Central memory CD8-positive, alpha-beta T cell (primary cell): ENCODE results near the gene NDUFA11.
"Not testable (repeated sequence)": the region's sequence is repeated elsewhere in the genome, so short reads cannot be mapped to it uniquely, and the experiment has no call there.

Source experiments
- ATAC-seq: fragments of 150-1000 bp; cut with Tn5 transposase; replicated peaks from 2 replicates; pipeline ENCODE4 v1.10.0; 2022; ENCODE audit warnings: mild to moderate bottlenecking, moderate FRiP score, moderate number of reproducible peaks; ENCODE audit not compliant: poor library complexity, severe bottlenecking; ENCODE audit errors: extremely low read depth
- DNase-seq, 2 donors: peaks; one replicate each; pipeline ENCODE4 v3.0.0; 2021; ENCODE audit warnings: low spot score in 2 of 2
- H3K27ac Mint-ChIP-seq: one replicate; pipeline ENCODE4 v1.8.0; 2022; ENCODE audit warnings: low read depth, mild to moderate bottlenecking, moderate library complexity, mixed read lengths
- H3K27me3 Mint-ChIP-seq: one replicate; pipeline ENCODE4 v1.8.0; 2022; ENCODE audit warnings: mixed read lengths
- H3K36me3 Mint-ChIP-seq: one replicate; pipeline ENCODE4 v1.8.0; 2022; ENCODE audit warnings: mild to moderate bottlenecking, moderate library complexity, mixed read lengths; ENCODE audit not compliant: insufficient read depth
- H3K4me1 Mint-ChIP-seq: one replicate; pipeline ENCODE4 v1.8.0; 2022; ENCODE audit warnings: mixed read lengths
- H3K4me3 Mint-ChIP-seq: one replicate; pipeline ENCODE4 v1.8.0; 2022; ENCODE audit warnings: mild to moderate bottlenecking, moderate library complexity, mixed read lengths
- H3K9me3 Mint-ChIP-seq: one replicate; pipeline ENCODE4 v1.8.0; 2022; ENCODE audit warnings: mixed read lengths

Gene NDUFA11

DNA sequence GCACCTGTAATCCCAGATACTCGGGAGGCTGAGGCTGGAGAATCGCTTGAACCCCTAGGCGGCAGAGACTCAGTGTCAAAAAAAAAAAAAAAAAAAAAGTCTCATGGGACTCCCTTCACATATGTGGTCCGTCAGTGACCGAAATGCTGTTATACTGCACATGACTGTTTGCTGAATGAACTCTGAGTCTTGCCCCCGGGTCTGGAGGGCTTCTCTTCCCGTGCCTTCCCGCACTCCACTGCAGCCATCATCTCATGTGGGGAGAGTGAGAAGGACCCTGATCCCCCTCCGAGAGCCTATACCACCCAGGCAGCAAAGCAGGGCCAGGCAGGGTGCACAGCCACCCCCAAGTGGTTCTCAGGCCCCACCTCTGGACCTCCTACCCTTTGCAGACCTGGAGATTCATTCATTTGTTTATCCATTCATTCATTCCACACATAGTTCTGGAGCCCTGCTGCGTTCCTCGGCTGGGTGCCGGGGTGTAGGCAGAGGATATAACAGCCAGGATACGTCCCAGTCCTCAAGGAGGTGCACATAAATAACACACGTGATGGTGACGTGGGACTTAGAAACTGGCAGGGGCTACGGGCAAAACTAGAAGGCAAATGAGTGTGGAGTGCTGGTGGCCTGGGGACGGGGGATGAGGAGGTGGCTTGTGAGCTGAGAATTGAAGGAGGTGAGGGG lies 14.2 kb downstream of the NDUFA11 start:
- peaks cover 4% of the 10 kb centered on the region for H3K4me1 Mint-ChIP-seq
- no peak overlapping the region for H3K4me3 Mint-ChIP-seq
- H3K9me3 Mint-ChIP-seq: no peaks in the 10 kb centered on the region
- no peak for DNase-seq
- H3K27me3 Mint-ChIP-seq: no peaks in the 10 kb centered on the region
- ATAC-seq: no peak
- peaks cover 8% of the 10 kb centered on the region for H3K36me3 Mint-ChIP-seq
- no peak overlapping the region for H3K27ac Mint-ChIP-seq

DNA sequence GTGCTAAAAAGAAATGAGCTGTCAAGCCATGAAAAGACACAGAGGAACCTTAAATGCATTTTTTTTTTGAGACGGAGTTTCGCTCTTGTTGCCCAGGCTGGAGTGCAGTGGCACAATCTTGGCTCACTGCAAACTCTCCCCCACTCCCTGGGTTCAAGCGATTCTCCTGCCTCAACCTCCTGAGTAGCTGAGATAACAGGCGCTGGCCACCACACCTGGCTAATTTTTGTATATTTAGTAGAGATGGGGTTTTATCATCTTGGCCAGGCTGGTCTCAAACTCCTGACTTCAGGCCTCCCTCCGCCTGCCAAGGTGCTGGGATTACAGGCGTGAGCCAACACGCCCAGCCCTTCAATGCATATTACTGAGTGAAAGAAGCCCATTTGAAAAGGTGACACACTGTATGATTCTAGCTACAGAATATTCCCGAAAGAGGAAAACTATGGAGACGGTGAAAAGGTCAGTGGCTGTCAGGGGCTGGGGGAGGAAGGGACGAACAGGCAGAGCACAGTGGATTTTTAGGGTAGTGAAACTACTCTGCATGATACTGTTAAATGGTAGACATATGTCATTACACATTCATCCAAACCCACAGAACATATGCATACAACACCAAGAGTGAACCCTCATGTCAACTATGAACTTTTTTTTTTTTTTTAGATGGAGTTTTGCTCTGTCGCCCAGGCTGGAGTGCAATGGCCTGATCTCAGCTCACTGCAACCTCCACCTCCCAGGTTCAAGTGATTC lies 19.4 kb downstream of the NDUFA11 start:
- not testable (repeated sequence) for H3K4me1 Mint-ChIP-seq, ATAC-seq, H3K4me3 Mint-ChIP-seq, H3K9me3 Mint-ChIP-seq, H3K27ac Mint-ChIP-seq, H3K36me3 Mint-ChIP-seq, DNase-seq
- peaks cover 10% of the 10 kb centered on the region for H3K27me3 Mint-ChIP-seq

DNA sequence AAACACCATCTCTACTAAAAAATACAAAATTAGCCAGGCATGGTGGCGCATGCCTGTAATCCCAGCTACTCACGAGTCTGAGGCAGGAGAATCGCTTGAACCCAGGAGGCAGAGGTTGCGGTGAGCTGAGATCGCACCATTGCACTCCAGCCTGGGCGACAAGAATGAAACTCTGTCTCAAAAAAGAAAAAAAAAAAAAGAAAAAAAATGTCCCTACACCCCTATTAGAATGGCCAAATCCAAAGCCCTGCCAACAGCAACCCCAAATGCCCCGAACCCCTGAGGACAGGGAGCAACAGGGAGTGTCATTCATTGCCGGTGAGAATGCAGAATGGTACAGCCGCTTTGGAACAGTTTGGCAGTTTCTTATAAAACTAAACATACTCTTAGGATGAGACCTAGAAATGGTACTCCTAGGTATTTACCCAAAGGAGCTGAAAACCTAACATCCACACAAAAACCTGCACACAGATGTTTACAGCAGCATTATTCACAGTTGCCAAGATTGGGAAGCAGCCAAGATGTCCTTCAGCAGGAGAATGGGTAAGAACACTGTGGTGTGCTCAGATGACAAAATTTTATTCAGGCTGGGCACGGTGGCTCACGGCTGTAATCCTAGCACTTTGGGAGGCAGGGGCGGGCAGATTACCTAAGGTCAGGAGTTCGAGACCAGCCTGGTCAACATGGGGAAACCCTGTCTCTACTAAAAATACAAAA lies 20.3 kb downstream of the NDUFA11 start:
- not testable (repeated sequence) for H3K27ac Mint-ChIP-seq, H3K9me3 Mint-ChIP-seq, DNase-seq, H3K4me1 Mint-ChIP-seq, ATAC-seq, H3K36me3 Mint-ChIP-seq, H3K4me3 Mint-ChIP-seq
- H3K27me3 Mint-ChIP-seq: peaks cover 11% of the 10 kb centered on the region

DNA sequence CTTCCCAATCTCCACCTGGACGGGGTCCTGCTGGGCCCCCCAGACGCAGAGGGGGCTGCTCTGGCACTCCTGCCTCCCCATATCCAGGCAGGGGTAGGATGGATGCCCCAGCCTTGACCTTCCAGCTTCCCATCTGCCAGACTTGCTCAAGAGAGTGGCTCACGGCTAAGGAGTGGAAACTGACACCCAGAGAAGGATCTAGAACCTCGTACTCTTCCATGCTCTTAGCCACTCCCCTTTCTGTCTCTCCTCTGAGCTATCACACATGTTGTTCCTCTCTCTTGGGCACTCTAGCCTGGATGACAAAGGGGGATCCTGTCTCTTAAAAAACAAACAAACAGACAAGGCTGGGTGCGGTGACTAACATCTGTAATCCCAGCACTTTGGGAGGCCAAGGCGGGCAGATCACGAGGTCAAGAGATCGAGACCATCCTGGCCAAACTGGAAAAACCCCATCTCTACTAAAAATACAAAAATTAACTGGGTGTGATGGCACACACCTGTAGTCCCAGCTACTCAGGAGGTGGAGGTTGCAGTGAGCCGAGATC lies 21.1 kb downstream of the NDUFA11 start:
- Mint-ChIP-seq H3K36me3 (peaks cover 2% of the 10 kb centered on the region), H3K4me3 (no peak overlapping the region), H3K4me1 (no peaks in the 10 kb centered on the region)

DNA sequence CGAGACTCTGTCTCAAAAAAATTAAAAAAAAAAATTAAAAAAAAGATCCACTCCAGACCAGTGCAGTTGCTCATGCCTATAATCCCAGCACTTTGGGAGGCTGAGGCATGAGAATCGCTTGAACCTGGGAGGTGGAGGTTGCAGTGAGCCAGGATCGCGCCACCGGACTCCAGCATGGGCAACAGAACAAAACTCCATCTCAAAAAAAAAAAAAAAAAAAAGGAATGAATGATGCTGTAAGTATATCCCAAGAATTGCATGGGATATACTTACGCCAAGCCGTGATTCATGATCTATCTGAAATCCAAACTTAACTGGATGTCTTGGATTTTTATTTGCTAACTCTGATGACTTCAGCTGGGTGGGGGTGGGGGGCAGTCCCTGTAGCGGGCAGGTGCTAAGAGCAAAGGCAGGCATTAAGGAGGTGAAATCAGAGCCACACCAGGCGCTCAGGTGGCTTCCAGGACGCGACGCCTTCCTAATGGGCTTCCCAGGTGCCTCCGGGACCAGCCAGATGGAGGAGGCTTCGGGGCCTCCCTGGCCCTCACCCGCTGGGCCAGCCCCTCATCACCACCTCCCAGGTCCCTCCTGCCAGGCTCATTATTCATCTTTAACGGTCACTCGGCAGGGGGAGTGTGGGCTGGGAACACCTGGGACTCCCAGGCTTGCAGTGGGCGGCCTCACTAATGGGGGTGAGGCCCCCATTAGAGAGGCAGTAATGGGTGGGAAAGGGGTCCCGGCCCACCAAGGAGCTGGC lies 21.9 kb downstream of the NDUFA11 start:
- H3K36me3 Mint-ChIP-seq: peaks cover 2% of the 10 kb centered on the region
- H3K9me3 Mint-ChIP-seq: no peaks in the 10 kb centered on the region
- no peak for ATAC-seq
- no peak overlapping the region for H3K27ac Mint-ChIP-seq
- peaks cover 26% of the 10 kb centered on the region for H3K27me3 Mint-ChIP-seq
- H3K4me3 Mint-ChIP-seq: no peak overlapping the region
- no peak for DNase-seq
- no peaks in the 10 kb centered on the region for H3K4me1 Mint-ChIP-seq

More for the DNA sequence above, 21.1 kb downstream of the NDUFA11 start:
- Mint-ChIP-seq H3K27me3 (peaks cover 20% of the 10 kb centered on the region), H3K27ac (no peak overlapping the region), H3K9me3 (no peaks in the 10 kb centered on the region)
- ATAC-seq: no peak
- no peak for DNase-seq

DNA sequence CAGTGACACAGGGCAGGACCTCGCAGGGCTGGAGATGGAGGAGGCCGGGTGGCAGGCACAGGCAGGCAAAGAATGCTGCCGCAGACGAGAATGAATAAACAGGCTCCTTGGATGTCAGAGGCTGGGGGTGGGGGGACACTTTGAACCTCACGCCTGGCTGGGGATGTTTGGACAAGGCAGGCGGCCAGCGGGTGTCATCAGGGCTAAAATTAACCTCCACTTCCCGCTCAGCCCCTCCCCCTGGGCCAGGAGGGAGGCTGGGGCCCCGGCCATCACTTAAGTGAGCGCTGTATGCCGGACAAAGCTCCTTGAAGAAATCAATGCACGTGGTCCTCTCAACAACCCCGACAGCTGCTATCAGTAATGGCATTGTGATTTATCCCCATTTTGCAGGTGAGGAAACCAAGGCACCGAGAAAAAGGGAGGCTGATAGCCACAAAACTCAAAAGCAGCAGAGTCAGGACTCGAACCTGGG lies 22.9 kb downstream of the NDUFA11 start:
- no peak overlapping the region for H3K27ac Mint-ChIP-seq
- H3K36me3 Mint-ChIP-seq: peaks cover under 1% of the 10 kb centered on the region
- H3K27me3 Mint-ChIP-seq: peaks cover 33% of the 10 kb centered on the region
- no peak for ATAC-seq
- H3K9me3 Mint-ChIP-seq: no peaks in the 10 kb centered on the region
- H3K4me1 Mint-ChIP-seq: no peaks in the 10 kb centered on the region
- H3K4me3 Mint-ChIP-seq: no peak overlapping the region
- DNase-seq: no peak

DNA sequence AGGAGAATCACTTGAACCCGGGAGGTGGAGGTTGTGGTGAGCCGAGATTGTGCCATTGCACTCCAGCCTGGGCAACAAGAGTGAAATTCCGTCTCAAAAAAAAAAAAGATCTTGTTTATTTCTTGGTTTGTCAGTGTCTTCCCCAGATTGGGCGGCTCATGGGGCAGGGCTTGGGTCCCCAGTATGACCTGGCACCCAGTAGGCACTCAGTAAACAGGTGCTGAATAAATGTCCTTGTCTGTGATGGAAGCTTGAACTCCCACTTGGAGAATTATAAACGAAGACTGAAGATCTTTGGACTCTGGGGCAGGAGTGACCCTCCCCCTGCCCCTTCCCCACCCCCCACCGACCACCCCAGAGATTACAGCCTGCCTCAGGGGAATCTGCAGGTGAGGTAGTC lies 23.4 kb downstream of the NDUFA11 start:
- no peaks in the 10 kb centered on the region for H3K9me3 Mint-ChIP-seq
- H3K36me3 Mint-ChIP-seq: no peaks in the 10 kb centered on the region
- ATAC-seq: no peak
- no peak overlapping the region for H3K4me3 Mint-ChIP-seq
- no peak for DNase-seq
- no peaks in the 10 kb centered on the region for H3K4me1 Mint-ChIP-seq
- no peak overlapping the region for H3K27ac Mint-ChIP-seq
- peaks cover 33% of the 10 kb centered on the region for H3K27me3 Mint-ChIP-seq

DNA sequence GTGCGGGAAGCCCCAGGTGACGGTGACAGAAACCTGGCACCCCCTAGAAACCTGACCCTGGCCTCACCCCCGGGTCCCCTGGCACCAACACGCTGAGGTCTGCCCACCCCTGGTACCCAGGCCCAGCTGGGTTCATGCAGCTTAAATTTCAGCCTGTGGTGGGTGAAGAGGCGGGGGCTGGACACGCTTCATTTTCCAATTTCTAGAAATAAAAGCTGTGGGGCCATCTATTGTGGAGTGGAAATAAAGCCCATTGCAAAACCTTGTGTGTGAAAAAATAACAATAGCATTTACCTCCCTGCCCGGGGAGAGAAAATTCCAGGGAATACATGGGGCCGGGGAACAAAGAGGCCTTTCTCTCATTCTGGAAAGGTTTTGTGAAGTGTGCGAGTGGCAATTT lies 25.7 kb downstream of the NDUFA11 start:
- no peak for DNase-seq
- Mint-ChIP-seq H3K27ac (no peak overlapping the region), H3K4me3 (no peak overlapping the region), H3K4me1 (no peaks in the 10 kb centered on the region), H3K9me3 (no peaks in the 10 kb centered on the region), H3K27me3 (peaks cover 32% of the 10 kb centered on the region), H3K36me3 (no peaks in the 10 kb centered on the region)
- no peak for ATAC-seq

DNA sequence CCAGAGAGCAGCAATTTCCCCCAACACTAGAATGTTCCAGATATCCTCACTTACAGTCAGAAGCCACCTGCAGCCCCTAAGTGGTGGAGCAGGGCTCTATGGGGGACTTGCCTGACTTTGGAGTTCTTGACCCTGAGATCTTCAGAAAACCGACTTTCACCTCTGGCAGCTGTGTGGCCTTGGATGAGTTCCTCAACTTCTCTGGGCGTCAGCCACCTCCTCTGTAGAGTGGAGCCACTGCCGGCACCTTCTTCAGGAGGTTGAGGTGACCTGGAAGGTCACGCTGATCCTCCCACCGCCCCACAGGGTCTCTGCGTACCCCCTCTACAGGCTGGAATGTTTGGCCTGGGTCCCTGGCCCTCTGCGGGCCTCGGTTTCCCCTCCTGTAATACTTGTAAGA lies 26.2 kb downstream of the NDUFA11 start:
- Mint-ChIP-seq H3K9me3 (no peaks in the 10 kb centered on the region), H3K4me1 (no peaks in the 10 kb centered on the region), H3K4me3 (no peak overlapping the region), H3K36me3 (no peaks in the 10 kb centered on the region), H3K27ac (no peak overlapping the region), H3K27me3 (peaks cover 27% of the 10 kb centered on the region)
- DNase-seq (no peak), ATAC-seq (no peak)

DNA sequence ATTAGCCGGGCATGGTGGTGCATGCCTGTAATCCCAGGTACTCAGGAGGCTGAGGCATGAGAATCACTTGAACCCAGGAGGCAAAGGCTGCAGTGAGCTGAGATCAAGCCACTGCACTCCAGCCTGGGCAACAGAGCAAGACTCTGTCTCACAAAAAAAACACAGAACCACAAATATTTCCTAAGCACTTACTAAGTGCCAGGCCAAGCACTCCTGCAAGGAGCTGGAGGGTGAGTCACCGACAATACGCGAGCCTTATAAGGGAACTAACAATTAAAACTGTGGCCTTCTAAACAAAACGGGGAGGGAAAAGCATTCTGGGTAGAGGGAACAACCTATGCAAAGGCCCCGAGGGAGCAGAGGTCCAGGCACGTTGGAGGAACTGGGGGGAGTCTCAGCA lies 29.1 kb downstream of the NDUFA11 start:
- H3K4me1 Mint-ChIP-seq, H3K4me3 Mint-ChIP-seq, H3K36me3 Mint-ChIP-seq, H3K27ac Mint-ChIP-seq, DNase-seq, H3K9me3 Mint-ChIP-seq, ATAC-seq: not testable (repeated sequence)
- H3K27me3 Mint-ChIP-seq: peaks cover 23% of the 10 kb centered on the region

DNA sequence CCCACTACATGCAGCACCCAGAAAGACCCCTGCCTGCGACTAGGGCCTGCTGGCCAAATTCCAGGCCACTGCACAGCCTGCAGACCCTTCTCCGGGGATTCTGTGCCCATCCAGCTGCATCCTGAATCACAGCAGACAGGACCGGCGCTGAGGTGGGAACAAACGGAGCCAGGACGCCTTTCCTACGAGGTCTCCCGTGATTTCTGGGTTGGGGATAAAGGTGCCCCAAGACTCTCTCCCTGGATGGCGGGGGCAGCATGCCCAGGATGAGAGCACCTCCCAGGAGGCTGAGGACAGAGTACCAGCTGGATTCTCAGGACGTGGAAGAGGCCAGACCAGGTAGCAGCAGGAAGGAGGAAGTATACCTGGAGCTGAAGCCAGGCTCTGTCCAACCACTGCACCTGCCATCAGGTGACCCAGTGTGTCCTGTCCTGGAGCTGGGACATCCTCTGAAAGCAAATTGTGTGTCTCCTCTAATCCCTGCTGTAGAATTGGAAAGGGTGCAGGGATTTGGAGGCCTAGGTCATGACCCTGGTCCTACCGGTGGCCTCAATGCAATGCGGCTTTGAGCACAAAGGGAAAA lies 29.9 kb downstream of the NDUFA11 start:
- Mint-ChIP-seq H3K27ac (no peak overlapping the region), H3K36me3 (no peaks in the 10 kb centered on the region)

DNA sequence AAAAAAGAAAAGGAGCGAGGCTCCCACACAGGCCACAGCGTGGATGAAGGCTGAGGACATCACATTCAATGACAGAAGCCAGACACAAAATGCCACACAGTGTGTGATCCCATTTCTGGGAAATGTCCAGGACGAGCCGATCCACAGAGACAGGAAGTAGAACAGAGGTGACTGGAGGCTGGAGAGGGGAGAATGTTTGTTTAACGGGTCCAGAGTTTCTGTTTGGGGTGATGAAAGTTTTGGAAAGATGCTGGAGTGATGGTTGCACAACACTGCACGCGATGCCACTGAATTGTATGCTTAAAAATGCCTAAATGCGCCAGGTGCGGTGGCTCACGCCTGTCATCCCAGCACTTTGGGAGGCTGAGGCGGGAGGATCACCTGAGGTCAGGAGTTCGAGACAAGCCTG lies 32.6 kb downstream of the NDUFA11 start:
- H3K9me3 Mint-ChIP-seq: no peaks in the 10 kb centered on the region
- no peaks in the 10 kb centered on the region for H3K36me3 Mint-ChIP-seq
- no peak for DNase-seq
- H3K27me3 Mint-ChIP-seq: peaks cover 11% of the 10 kb centered on the region
- no peaks in the 10 kb centered on the region for H3K4me1 Mint-ChIP-seq
- no peak overlapping the region for H3K4me3 Mint-ChIP-seq
- no peak for ATAC-seq
- no peak overlapping the region for H3K27ac Mint-ChIP-seq

More for the DNA sequence above, 29.9 kb downstream of the NDUFA11 start:
- no peak overlapping the region for H3K4me3 Mint-ChIP-seq
- ATAC-seq (no peak), DNase-seq (no peak)
- H3K4me1 Mint-ChIP-seq: no peaks in the 10 kb centered on the region
- H3K9me3 Mint-ChIP-seq: no peaks in the 10 kb centered on the region
- peaks cover 23% of the 10 kb centered on the region for H3K27me3 Mint-ChIP-seq
